ENCODE data around the gene CTDSPL. TPM values are rescaled to one million over a fixed set of nuclear protein-coding genes. Genes with fewer than 3 reads are reported as not detected.

CTDSPL gene
- total and polyA plus RNA-seq, 2 of the 8 experiments (the other 6 are each of a cell fraction or from before 2014, with no cell fraction given), result 20.3 to 42.2 TPM

GRCh38 chr3:38005076-38006020 is 143.7 kb downstream of the CTDSPL start (continued):
- no peak for TF ChIP-seq POU5F1 (IDR thresholded peaks at IDR 0.05; ENCODE audit: low read depth, low read length)
